ENCODE results near the gene SUPT20H. TPM values are rescaled to one million over a fixed set of nuclear protein-coding genes. Genes with fewer than 3 reads are reported as not detected.
"Not testable (repeated sequence)": the region's sequence is repeated elsewhere in the genome, so short reads cannot be mapped to it uniquely, and the experiment has no call there.

The SUPT20H gene
- total RNA-seq, 1 donor from 2014 or later = 74.8 TPM

GRCh38 chr13:37056228-37056627, 3.3 kb downstream of the SUPT20H start:
- DNase-seq; H3K4me3 Mint-ChIP-seq; intact Hi-C loops (cut with micrococcal nuclease); H3K9me3 Mint-ChIP-seq; H3K27ac Mint-ChIP-seq; H3K27me3 Mint-ChIP-seq: not testable (repeated sequence)
- Mint-ChIP-seq H3K4me1 (peaks cover 27% of the 10 kb centered on the region), H3K36me3 (ENCODE audit: low read depth) (peaks cover 48% of the 10 kb centered on the region)

- H3K27me3 Mint-ChIP-seq; DNase-seq; intact Hi-C loops (cut with micrococcal nuclease); H3K9me3 Mint-ChIP-seq; H3K27ac Mint-ChIP-seq; H3K4me3 Mint-ChIP-seq: not testable (repeated sequence)
- Mint-ChIP-seq H3K36me3 (ENCODE audit: low read depth) (peaks cover 44% of the 10 kb centered on the region), H3K4me1 (peaks cover 17% of the 10 kb centered on the region)
These were observed 6.4 kb downstream of the SUPT20H start for GRCh38 chr13:37053111-37053510.

GRCh38 chr13:37049810-37050209, 9.7 kb downstream of the SUPT20H start:
- intact Hi-C loops (cut with micrococcal nuclease) = no loop called here
- H3K27ac Mint-ChIP-seq = no peak overlapping the region
- no peak for DNase-seq
- peaks cover 33% of the 10 kb centered on the region for H3K36me3 Mint-ChIP-seq (ENCODE audit: low read depth)
- peaks cover 4% of the 10 kb centered on the region for H3K9me3 Mint-ChIP-seq
- peaks cover 13% of the 10 kb centered on the region for H3K4me1 Mint-ChIP-seq
- H3K4me3 Mint-ChIP-seq = no peak overlapping the region
- H3K27me3 Mint-ChIP-seq = no peaks in the 10 kb centered on the region

- Mint-ChIP-seq H3K4me3 (no peak overlapping the region), H3K27ac (no peak overlapping the region), H3K36me3 (ENCODE audit: low read depth) (peaks cover 27% of the 10 kb centered on the region), H3K9me3 (no peaks in the 10 kb centered on the region), H3K27me3 (no peaks in the 10 kb centered on the region), H3K4me1 (peaks cover 8% of the 10 kb centered on the region)
- no peak for DNase-seq
- intact Hi-C loops (cut with micrococcal nuclease) = no loop called here
These were observed 11.6 kb downstream of the SUPT20H start for GRCh38 chr13:37047846-37048245.

GRCh38 chr13:37047032-37047431, 12.5 kb downstream of the SUPT20H start:
- no peak overlapping the region for H3K27ac Mint-ChIP-seq
- no peak overlapping the region for H3K4me3 Mint-ChIP-seq
- H3K36me3 Mint-ChIP-seq (ENCODE audit: low read depth) = peaks cover 25% of the 10 kb centered on the region
- no peaks in the 10 kb centered on the region for H3K27me3 Mint-ChIP-seq
- DNase-seq = no peak
- no peaks in the 10 kb centered on the region for H3K9me3 Mint-ChIP-seq
- peaks cover 4% of the 10 kb centered on the region for H3K4me1 Mint-ChIP-seq
- intact Hi-C loops (cut with micrococcal nuclease) = no loop called here

GRCh38 chr13:37046062-37046461, 13.4 kb downstream of the SUPT20H start:
- intact Hi-C loops (cut with micrococcal nuclease) = no loop called here
- Mint-ChIP-seq H3K36me3 (ENCODE audit: low read depth) (peaks cover 27% of the 10 kb centered on the region), H3K27ac (no peak overlapping the region), H3K4me1 (peaks cover 4% of the 10 kb centered on the region), H3K9me3 (no peaks in the 10 kb centered on the region), H3K27me3 (no peaks in the 10 kb centered on the region), H3K4me3 (no peak overlapping the region)
- DNase-seq = no peak

- no peak overlapping the region for H3K27ac Mint-ChIP-seq
- H3K4me1 Mint-ChIP-seq = no peaks in the 10 kb centered on the region
- H3K27me3 Mint-ChIP-seq = no peaks in the 10 kb centered on the region
- intact Hi-C loops (cut with micrococcal nuclease) = no loop called here
- DNase-seq = no peak
- no peaks in the 10 kb centered on the region for H3K9me3 Mint-ChIP-seq
- H3K36me3 Mint-ChIP-seq (ENCODE audit: low read depth) = peaks cover 43% of the 10 kb centered on the region
- no peak overlapping the region for H3K4me3 Mint-ChIP-seq
These were observed 18.7 kb downstream of the SUPT20H start for GRCh38 chr13:37040789-37041188.

- H3K36me3 Mint-ChIP-seq (ENCODE audit: low read depth) = peaks cover 52% of the 10 kb centered on the region
- no peaks in the 10 kb centered on the region for H3K9me3 Mint-ChIP-seq
- no peak for DNase-seq
- no peaks in the 10 kb centered on the region for H3K27me3 Mint-ChIP-seq
- intact Hi-C loops (cut with micrococcal nuclease) = no loop called here
- no peak overlapping the region for H3K4me3 Mint-ChIP-seq
- no peak overlapping the region for H3K27ac Mint-ChIP-seq
- H3K4me1 Mint-ChIP-seq = no peaks in the 10 kb centered on the region
These were observed 19.6 kb downstream of the SUPT20H start for GRCh38 chr13:37039896-37040295.

GRCh38 chr13:37037241-37037640, 22.2 kb downstream of the SUPT20H start:
- no peak overlapping the region for H3K4me3 Mint-ChIP-seq
- H3K27ac Mint-ChIP-seq = no peak overlapping the region
- H3K4me1 Mint-ChIP-seq = no peaks in the 10 kb centered on the region
- no peak for DNase-seq
- H3K9me3 Mint-ChIP-seq = no peaks in the 10 kb centered on the region
- no peaks in the 10 kb centered on the region for H3K27me3 Mint-ChIP-seq
- intact Hi-C loops (cut with micrococcal nuclease) = no loop called here
- H3K36me3 Mint-ChIP-seq (ENCODE audit: low read depth) = peaks cover 57% of the 10 kb centered on the region

- H3K27ac Mint-ChIP-seq = no peak overlapping the region
- H3K36me3 Mint-ChIP-seq (ENCODE audit: low read depth) = peaks cover 41% of the 10 kb centered on the region
- no peaks in the 10 kb centered on the region for H3K4me1 Mint-ChIP-seq
- intact Hi-C loops (cut with micrococcal nuclease) = no loop called here
- no peak for DNase-seq
- no peaks in the 10 kb centered on the region for H3K9me3 Mint-ChIP-seq
- no peaks in the 10 kb centered on the region for H3K27me3 Mint-ChIP-seq
- no peak overlapping the region for H3K4me3 Mint-ChIP-seq
These were observed 29.9 kb downstream of the SUPT20H start for GRCh38 chr13:37029617-37030016.

GRCh38 chr13:37027639-37028038, 31.8 kb downstream of the SUPT20H start:
- Mint-ChIP-seq H3K9me3 (no peaks in the 10 kb centered on the region), H3K4me1 (peaks cover 2% of the 10 kb centered on the region), H3K4me3 (no peak overlapping the region), H3K27ac (no peak overlapping the region), H3K27me3 (no peaks in the 10 kb centered on the region), H3K36me3 (ENCODE audit: low read depth) (peaks cover 40% of the 10 kb centered on the region)
- DNase-seq = no peak
- intact Hi-C loops (cut with micrococcal nuclease) = loop anchor here (2.0 kb wide), 1 partner anchor 17 kb away; no protein-coding TSS in a partner anchor

GRCh38 chr13:37026771-37027170, 32.7 kb downstream of the SUPT20H start:
- peaks cover 2% of the 10 kb centered on the region for H3K4me1 Mint-ChIP-seq
- peaks cover 35% of the 10 kb centered on the region for H3K36me3 Mint-ChIP-seq (ENCODE audit: low read depth)
- no peak overlapping the region for H3K27ac Mint-ChIP-seq
- no peak for DNase-seq
- intact Hi-C loops (cut with micrococcal nuclease) = loop anchor here (2.0 kb wide), 1 partner anchor 16 kb away; no protein-coding TSS in a partner anchor
- no peaks in the 10 kb centered on the region for H3K9me3 Mint-ChIP-seq
- no peak overlapping the region for H3K4me3 Mint-ChIP-seq
- H3K27me3 Mint-ChIP-seq = no peaks in the 10 kb centered on the region

GRCh38 chr13:37023871-37024270, 35.6 kb downstream of the SUPT20H start:
- H3K27me3 Mint-ChIP-seq = no peaks in the 10 kb centered on the region
- no peak overlapping the region for H3K27ac Mint-ChIP-seq
- H3K4me1 Mint-ChIP-seq = peaks cover 2% of the 10 kb centered on the region
- no peak overlapping the region for H3K4me3 Mint-ChIP-seq
- intact Hi-C loops (cut with micrococcal nuclease) = no loop called here
- no peak for DNase-seq
- no peaks in the 10 kb centered on the region for H3K9me3 Mint-ChIP-seq
- H3K36me3 Mint-ChIP-seq (ENCODE audit: low read depth) = peaks cover 31% of the 10 kb centered on the region

- no peak for DNase-seq
- intact Hi-C loops (cut with micrococcal nuclease) = no loop called here
- H3K36me3 Mint-ChIP-seq (ENCODE audit: low read depth) = peaks cover 64% of the 10 kb centered on the region
These were observed 44.9 kb downstream of the SUPT20H start for GRCh38 chr13:37014609-37015008.

GRCh38 chr13:37011788-37012187, 47.7 kb downstream of the SUPT20H start:
- Mint-ChIP-seq H3K9me3 (no peaks in the 10 kb centered on the region), H3K27me3 (no peaks in the 10 kb centered on the region), H3K4me3 (no peak overlapping the region), H3K36me3 (ENCODE audit: low read depth) (peaks cover 74% of the 10 kb centered on the region), H3K27ac (no peak overlapping the region), H3K4me1 (peaks cover 8% of the 10 kb centered on the region)
- intact Hi-C loops (cut with micrococcal nuclease) = loop anchor here (2.0 kb wide), 1 partner anchor 15 kb away; no protein-coding TSS in a partner anchor
- DNase-seq = no peak

More at GRCh38 chr13:37014609-37015008, 44.9 kb downstream of the SUPT20H start:
- no peak overlapping the region for H3K4me3 Mint-ChIP-seq
- no peaks in the 10 kb centered on the region for H3K27me3 Mint-ChIP-seq
- peaks cover 3% of the 10 kb centered on the region for H3K4me1 Mint-ChIP-seq
- H3K9me3 Mint-ChIP-seq = no peaks in the 10 kb centered on the region
- no peak overlapping the region for H3K27ac Mint-ChIP-seq

All from activated CD4-positive, alpha-beta T cell treated with anti-CD3 and anti-CD28 coated beads, Interleukin-2, amount 10 ng/mL, durations not matched to agents 24 days and 14 days (primary cell).